HG03097 (cell line): ENCODE results near the gene TSSK2.

Experiments
- ATAC-seq: cut with Tn5 transposase; IDR thresholded peaks from one replicate; pipeline ENCODE4 v1.9.1; 2021; ENCODE audit not compliant: unreplicated experiment, low FRiP score

The TSSK2 gene

DNA sequence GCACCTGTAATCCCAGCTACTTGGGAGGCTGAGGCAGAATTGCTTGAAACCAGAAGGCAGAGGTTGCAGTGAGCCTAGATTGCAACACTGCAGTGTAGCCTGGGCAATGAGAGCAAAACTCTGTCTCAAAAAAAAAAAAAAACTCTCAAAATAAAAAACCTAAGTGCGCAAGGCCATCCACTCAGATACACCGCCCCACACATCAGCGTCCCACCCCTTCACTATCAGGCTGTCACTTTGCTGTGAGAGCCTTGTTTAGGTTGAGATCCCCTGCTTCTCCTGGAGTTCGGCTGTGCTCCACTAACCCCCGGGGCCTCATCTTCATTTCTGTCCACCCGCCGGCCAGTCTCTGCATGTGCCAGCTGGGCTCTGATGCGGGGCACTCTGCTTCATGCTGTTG lies 35.3 kb downstream of the TSSK2 start:
- no peak for ATAC-seq

DNA sequence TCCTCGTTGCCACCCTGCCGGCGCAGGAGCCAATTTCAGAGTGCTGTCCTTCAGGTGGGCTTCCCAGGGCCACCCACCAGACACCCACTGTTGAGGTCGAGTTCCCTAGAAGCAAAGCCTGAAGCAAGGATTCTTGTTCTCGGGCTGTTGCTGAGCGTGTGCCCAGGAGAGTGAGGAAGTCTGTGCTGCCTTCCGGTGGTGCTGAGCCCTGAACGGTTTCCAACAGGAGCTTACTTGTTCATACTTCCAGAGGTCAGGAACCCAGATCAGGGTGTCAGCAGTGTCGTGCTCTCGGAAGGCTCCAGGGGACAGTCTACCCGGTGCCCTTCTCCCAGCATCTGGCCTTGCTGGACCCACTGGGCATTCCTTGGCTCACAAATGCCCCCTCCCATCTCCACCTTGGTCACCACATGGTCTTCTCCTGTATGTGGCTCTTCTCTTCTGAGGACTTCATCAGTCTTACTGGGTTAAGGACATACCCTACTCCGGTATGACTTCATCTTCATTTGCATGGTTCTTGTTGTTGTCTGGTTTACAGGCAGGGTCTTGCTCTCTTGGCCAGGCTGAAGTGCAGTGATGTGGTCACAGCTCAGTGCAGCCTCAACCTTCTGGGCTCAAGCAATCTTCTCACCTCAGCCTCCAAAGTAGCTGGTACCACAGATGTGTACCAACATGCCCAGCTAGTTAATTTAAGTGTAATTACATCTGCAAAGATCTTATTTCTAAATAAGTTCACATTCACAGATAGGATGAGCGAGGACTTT lies 36.2 kb downstream of the TSSK2 start:
- ATAC-seq, result no peak

DNA sequence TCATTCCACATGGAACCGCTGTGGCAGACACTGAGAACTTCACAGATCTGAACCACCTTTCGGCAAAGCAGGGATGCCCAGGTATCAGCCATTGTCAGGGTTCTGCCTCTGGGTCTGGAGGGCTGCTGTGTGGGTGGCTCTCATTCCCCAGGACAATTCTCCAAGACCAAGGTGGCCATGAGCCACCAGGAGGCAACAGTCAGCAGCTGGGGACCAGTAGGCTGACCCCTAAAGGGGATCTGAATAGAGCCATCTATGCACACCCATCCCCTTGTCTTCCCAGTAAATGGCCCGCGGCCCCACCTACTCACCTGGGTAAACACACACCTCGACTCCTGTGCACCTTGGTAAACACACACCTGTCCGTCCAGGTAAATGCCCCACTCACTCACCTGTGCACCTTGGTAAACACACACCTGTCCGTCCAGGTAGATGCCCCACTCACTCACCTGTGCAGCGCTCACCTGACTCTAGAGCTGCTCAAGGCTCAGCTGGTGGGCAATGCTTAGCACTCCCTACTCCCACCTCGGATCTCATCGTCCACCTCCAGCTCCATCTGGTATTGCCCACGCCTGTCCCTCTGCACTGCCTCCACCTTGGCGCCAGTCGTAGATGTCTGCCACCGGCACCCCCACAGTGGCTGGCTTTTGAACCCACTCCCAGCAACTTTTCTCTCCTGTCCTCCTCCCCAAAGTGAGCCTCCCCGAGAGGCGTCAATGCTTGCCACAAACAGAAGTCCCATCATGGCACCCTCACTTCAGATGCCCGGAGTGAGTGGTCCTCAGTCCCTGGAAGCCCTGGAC lies 37.2 kb downstream of the TSSK2 start:
- no peak for ATAC-seq

DNA sequence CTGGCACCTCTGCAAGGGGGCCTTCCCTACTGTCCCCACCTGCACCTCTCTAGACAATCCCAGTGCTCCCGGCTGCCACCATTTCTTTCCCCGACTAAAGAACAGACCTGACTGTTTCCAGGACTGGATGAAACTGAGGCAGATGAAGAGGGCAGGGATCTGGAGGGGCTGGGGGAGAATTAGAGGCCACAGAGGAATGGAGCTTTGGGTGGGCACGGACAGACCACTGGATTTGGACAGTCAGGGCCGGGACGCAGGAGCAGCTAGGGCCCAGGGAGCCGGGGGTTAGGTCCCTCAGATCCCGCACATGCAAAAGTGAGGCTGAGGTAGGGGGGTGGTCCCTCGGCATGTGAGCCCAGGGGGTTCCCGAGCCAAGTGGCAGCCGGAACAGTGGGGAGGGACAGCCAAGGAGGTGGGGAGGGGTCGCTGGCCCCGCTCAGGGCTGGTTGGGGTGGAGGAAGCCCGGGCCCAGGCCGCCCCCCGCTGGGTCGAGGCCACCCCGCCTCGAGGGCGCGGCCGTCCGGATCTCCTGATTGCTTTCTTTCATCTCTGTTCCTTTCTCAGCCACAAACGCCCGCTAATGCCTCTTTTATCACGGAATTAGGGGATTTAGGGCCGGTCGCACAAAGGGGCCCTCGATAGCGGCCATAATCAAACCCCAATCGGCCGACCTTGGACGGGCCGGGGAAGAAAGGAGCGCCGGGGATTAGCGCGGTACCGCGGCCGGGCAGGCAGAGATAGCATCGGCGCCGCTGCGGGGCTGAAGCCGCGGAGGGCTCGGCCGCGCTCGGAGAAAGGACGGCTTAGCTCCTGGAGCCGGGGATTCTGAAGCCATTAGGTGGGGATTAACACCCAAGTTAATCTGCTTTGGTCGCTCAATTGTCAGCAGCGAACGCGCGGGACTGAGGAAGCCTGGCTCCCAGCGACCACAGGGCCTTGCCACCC lies 38.2 kb downstream of the TSSK2 start:
- no peak for ATAC-seq

DNA sequence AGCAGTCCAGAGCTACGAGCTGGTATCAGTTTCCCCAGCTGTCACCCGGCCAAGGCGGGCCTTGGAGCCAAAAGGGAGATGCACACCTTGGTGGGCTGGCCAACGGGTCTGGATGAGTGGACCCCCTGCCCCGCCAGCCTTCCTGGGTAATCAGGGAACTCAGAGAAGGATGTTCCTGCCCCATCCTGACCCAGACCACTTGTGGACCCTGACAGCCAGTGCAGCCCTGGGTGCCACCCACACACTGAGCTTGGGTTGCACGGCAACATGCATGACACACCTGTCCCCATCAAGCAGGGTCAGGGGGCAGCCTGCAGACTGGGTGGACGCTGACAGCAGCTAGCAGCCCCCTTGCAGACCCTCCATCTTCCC lies 38.8 kb downstream of the TSSK2 start:
- ATAC-seq, result no peak

DNA sequence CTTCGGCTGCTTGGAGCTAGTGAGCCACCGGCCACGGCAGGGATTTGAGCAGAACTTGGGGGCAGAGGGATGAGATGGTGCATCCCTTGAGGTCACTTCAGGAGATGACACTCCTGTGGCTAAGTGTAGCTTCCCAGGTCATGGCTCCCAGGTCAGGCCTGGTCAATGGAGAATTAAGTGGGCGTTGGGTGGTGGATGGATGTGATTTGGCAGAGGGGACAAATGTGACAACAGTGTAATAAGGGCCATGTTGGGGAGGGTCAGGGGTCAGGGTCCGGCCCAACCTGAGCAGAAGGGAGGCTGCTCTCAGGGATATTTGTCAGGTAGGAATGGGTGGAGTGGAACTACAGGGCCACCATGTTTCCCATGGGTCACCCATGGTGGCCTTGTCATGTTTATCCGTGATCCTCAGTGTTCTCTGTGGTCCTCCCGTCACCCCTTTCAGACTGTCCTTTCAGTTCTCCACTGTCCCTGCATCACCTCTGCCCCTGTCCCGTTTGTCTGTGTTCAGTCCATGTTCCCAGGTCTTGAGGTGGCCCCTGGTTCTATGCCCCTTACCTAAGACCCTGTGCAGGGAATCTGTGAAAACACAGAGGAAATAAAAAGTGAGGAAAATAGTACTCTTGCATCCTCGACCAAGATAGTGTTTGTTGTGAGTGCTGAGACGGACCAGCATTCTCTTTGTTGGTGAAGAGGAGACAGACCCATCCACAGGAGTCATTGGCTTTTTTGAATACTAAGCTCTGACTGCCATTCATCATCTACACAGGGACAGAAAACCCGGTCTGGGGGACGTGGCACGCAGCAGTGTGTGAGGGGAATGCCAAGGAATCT lies 41.3 kb downstream of the TSSK2 start:
- ATAC-seq, result no peak

DNA sequence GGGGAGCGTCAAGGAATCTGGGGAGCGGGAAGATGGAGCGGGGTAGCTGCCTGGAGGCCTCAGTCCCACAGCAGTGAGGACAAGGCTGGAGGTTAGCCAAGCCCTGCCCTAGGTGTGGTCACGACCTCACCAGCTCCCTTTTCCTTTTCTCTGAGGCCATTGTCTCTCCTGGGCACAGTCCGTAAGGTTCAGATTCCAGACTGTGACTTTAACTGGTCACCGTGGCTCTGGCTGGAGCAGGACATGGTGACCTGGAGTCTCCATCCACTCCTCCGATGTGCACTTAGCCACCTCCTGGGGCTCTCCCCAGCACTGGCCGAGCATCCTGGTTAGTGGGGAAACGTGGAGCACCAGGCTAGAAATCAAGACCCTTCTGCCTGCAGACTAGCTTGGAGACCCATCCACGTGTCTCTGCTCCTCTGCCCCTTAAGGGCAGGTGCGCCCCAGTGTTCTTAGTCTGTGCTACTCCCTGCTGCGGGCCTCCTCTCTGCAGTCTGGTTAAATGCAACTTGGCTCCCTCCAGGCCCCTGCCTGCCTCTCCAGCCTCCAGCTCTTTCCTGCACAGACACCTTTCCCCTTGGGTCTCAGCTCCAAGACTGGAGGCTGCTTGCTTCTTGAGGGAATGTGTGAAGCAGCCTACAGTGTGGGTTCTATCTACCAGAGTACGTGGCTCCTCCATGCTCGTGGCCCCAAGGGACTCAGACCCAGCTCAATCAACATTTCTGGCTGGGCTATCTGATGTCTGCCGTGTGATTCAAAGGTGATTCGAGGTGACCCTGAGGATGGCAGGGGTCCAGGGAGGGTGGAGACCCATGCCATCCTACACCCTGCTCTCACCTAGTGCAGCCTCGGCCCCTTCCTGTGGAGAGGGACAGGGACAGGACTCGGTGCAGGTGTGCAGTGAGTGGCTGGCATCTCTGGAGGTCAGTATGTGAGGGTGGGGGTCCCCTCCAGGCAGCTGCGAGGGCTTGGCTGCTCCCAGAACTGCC lies 42.2 kb downstream of the TSSK2 start:
- no peak for ATAC-seq

DNA sequence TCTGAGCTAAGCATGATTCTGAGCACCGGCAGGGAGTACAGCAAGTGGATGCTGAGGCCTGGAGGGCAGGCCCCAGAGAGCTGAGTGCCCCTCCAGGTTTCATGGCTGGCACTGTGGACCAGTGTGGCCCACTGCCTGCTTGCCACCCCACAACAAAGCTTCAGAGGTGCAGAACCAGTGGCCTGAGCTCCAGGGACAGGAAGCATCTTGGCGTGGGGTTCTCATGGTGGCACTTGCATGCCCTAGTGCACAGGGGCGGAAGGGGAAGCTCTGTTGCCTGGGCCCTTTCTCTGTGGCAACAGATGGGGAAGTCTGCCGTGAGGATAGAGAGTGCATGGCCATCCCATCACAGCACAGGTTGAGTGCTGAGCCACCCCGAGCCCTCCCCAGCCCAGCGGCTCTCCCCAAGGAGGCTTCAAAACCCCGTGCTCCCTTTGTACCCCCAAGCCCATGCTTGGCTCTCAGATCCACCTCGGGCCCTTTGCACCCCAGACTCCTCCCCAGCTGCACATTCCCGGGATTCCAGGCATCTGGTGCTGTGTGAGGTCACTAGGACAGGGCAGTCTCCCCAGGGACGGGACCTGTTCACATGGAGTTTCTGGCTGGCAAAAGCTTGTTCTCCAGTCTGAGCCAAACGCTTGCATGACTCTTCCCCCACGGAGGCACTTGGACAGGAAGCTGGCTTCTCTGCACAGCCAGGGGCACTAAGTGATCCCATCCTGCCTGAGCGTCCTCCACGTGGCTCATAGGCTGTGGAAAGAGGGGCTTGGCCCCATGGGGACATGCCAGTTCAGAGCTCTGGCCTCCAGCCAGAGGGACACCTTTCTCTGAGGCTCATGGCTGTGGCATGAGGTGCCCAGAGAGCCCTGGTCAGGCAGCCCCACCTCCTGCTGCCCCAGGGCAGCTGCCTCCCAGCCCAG lies 43.3 kb downstream of the TSSK2 start:
- no peak for ATAC-seq

DNA sequence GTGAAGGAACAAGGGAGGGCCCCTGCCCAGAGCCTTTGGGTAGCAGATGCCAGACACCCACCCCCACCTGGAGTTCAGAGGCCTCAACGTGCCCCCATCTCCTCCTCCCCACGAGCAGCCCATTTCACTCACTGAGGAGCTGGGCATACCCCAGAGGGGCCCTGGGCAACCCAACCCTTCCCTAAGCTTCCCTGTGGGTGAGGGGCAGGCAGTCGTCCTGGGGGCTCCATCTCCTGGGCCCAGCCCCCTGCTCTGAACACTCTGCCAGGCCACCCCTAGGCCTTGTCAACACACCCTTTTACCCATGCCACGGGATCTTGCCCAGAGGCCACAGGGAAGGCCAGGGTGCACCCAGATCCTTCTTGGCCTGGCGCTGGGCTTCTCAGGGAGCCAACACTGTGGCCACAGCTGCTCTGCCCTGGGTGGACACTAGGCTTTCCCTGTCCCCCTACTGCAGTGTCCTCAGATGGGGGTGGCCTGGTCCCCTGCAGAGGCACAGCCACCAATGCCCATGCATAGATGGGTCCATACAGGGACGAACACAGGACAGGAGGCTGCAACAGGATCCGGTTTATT lies 44.0 kb downstream of the TSSK2 start:
- ATAC-seq, result no peak

DNA sequence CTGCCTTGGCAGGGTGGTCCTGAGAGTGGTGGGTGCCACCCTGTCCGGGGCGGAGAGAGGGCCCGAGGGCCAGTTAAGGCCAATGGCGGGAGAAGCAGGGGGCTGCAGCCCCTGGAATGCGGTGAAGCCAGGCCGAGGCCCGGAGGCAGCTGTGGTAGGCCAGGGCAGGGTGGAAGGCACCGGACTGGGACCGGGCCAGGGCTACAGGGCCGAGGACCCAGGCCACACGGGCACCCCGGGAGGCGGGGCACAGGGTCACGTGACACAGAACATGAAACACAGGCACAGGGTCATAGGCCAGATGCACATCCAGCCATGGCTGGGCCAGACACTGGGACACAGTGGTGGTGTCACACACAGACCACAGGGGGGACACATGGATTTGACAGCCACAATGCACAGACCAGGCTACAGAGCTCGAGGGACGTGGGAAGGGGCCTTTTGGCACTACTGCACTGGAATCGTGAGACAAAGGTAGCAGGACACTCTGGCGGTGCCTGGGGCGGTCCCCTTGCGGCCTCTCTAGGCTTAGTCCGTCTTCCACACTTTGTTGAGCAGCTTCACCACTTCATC lies 44.6 kb downstream of the TSSK2 start:
- ATAC-seq, result no peak

DNA sequence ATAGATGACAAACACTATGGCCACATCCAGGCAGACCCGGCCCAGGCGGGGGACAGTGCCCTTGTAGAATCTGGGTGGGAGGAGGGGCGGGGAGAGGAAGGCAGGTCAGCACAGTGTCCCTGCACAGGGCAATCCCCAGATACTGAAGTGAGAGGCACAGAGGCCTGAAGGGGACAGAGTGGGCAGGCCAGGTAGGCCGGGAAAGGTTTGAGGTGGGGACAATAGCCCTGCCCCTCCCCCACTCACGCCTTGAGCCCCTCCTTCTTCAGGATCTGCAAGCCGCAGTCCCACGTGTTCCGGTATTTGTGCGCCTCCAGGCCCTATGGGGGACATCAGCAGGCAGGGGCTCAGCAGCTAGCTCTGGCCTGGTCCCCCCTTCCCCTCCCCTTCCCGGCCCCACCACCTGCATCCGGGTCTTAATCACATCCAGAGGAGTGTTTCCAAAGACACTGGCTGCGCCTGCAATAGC lies 45.1 kb downstream of the TSSK2 start:
- ATAC-seq, result no peak

DNA sequence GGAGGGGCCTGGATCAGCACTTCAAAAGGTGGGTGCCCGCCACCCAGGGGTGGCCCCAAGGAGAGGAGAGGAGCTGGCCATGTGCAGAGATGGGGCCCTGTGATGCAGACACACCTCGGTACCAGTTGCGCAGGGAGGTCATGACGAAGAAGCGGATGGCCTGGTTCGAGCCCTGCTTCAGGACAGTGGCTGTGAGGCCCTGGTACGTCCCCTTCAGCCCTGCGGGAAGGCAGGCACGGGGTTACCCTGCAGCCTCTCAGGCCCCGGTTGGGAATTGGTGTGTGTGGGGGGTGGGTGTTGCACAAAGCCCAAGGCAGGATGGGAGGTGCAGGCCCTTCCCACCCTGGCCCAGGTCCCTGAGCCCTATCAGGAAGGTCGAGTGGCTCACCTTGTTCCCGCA lies 45.6 kb downstream of the TSSK2 start:
- no peak for ATAC-seq

DNA sequence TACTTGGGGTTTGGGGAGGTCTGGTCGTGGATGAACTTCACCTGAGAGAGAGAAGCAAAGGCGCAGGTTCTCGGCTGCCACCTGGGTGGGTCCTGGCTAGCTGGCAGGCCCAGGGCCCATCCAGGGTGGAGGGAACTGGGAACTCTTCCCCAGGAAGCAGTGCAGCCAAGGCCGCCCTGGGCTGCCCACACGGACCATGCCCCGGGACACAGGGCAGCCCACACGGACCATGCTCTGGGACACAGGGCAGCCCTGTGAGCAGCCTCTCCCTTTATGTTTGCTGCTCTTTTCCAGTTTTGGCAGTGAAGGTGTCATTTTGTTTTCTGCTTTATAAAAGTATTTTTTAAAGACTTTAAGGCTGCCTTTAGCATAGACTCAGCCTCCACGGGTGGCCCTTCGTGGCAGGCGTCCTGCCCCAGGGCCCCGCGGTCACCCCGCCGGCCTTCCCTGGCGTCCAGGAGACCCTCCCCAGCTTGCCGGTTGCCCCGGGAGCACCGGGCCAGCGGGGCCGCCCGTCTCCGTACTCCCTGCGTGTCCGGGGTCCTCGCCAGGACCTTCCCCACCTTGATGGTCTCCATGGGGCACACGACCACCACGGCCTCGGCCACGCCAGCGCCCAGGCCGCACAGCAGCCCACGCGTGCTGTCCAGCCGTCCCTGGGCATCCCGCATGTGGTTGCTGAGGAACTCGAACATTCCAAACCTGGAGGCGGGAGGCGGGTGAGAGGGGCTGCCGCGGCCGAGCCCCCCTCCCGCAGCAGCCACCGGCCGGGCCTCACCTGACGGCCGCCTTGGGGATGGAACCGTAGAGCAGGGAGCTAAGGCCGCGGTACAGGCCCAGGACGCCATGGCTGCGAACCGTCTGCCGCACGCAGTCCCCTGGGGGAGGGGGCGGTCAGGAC lies 46.3 kb downstream of the TSSK2 start:
- no peak for ATAC-seq

DNA sequence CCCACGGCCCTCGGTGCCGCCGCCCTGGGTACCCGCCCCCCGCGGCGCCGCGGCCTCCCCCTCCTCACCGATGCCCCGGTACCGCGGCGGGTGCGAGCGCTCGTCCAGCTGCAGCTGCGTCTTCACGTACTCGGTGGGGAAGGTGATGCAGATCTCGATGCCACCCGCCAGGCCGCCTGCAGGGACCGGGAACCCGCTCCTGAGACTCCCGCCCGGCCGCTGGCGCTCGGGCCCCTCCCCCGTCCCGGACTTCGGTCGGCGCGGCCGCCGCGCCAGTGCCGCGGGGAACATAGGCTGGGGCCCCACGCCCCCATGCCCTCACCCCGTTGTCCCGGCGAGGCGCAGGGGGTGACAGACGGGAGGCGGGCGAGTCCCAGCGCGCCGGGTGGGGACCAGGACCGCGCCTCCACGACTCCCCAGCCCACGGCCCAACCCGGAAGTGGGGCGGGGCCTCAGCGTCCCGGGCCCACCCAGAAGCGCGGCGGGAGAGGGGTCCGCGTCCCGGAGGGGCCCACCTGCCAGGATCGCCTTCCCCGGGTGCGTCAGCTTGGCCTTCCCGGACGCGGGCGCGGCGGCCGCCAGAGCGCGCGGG lies 47.1 kb downstream of the TSSK2 start:
- peak; percentile 24 for ATAC-seq

DNA sequence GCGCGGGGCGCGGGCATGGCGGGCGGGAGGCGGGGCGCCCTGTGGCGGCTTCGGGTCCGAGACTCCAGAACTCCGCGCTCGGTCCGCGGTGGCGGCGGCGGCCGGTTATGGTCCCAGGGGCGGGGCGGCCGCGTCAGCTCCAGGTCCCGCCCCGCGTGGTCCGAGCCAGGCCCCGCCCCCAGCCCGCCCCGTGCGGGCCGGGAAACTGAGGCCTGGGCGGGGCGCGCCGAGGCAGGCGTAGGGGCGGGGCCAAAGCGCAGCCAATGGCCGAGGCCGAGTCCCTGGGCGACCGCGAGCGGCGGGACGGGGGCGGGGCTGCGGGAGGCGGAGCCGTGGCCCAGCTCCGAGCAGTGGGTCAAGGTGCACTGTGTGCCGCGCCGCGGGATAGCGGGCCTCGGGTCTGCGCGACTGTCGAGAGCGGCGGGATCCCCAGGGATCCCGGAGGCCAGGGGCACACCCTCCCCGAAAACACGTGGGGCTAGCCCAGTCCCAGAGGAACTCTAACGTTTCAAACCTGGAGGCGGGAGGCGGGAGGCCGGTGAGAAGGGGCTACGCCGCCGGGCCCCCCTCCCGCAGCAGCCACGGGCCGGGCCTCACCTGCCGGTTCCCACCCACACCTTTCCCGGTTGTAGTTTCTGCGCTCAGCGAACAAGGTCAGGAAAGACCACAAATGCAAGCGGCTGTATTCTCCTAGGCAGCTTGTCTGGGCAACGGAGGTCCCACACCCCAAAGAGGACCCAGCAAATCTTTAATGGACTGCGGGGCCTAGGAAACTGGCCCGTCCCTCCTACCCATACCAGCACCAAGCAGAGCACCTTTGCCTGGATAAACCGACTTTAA lies 47.8 kb downstream of the TSSK2 start, which contains the start of gene SLC25A1:
Gene SLC25A1 (minus strand): TSS at position 80 of the 840 bp plus-strand sequence. CDS start 63 bp downstream, at position 17.
- ATAC-seq, result peak; percentile 50
